Upper lobe of left lung (tissue), 4 donors: ENCODE measurements around the gene NDRG4.

Source experiments
- POLR2A ChIP-seq, 4 donors: fragments of 450-650 bp; IDR thresholded peaks; one replicate each; pipeline ENCODE4 v1.5.1; 2016 to 2017; ENCODE audit warnings: antibody characterized with exemption in 4 of 4, mild to moderate bottlenecking in 2 of 4
- POLR2AphosphoS5 ChIP-seq, 2 donors: sonication (generic); formaldehyde crosslinking; IDR thresholded peaks; one replicate each; pipeline ENCODE4 v1.5.1; 2017; ENCODE audit warnings: antibody characterized with exemption in 2 of 2
- TF ChIP-seq, protein P1 (sequence below), 6 experiments: fragments of 450-650 bp in 4 of 6; fragments of 200-600 bp in 2 of 6; sonication (generic) in 2 of 6; IDR thresholded peaks; one replicate each; pipeline ENCODE4 v1.5.1; 2016 to 2019; ENCODE audit warnings: antibody characterized with exemption in 6 of 6

DNA sequence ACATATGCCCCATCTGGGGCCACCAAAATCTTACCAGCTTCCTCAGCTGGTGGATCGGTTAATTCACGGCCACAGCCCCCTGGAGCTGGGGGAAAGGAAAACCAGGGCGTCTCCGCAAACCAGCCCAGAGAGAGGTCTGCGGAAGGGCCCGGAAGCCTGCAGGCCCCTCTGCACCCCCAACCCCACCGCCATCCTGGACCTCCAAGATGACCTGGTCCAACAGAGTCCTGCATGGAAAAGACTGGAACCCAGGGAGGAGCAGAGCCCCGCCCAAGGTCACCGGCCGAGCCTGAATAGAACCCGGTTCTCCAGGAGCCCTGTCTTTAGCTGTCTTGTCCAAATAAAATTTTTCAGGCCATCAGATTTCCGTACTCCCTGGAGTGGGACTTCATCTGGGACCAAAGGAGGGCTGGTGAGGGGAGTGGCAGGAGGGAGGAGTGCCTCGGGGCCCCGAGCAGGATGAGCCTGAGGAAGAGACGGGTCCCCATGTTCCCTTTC lies 37.4 kb upstream of the NDRG4 start:
- TF ChIP-seq POLR2AphosphoS5 (IDR thresholded peaks at IDR 0.05) = no peak
- TF ChIP-seq, protein P1, sequence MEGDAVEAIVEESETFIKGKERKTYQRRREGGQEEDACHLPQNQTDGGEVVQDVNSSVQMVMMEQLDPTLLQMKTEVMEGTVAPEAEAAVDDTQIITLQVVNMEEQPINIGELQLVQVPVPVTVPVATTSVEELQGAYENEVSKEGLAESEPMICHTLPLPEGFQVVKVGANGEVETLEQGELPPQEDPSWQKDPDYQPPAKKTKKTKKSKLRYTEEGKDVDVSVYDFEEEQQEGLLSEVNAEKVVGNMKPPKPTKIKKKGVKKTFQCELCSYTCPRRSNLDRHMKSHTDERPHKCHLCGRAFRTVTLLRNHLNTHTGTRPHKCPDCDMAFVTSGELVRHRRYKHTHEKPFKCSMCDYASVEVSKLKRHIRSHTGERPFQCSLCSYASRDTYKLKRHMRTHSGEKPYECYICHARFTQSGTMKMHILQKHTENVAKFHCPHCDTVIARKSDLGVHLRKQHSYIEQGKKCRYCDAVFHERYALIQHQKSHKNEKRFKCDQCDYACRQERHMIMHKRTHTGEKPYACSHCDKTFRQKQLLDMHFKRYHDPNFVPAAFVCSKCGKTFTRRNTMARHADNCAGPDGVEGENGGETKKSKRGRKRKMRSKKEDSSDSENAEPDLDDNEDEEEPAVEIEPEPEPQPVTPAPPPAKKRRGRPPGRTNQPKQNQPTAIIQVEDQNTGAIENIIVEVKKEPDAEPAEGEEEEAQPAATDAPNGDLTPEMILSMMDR (IDR thresholded peaks at IDR 0.05) = no peak
- TF ChIP-seq POLR2A (IDR thresholded peaks at IDR 0.05) = no peak
